ENCODE measurements around the gene CDT1.

The CDT1 gene

DNA sequence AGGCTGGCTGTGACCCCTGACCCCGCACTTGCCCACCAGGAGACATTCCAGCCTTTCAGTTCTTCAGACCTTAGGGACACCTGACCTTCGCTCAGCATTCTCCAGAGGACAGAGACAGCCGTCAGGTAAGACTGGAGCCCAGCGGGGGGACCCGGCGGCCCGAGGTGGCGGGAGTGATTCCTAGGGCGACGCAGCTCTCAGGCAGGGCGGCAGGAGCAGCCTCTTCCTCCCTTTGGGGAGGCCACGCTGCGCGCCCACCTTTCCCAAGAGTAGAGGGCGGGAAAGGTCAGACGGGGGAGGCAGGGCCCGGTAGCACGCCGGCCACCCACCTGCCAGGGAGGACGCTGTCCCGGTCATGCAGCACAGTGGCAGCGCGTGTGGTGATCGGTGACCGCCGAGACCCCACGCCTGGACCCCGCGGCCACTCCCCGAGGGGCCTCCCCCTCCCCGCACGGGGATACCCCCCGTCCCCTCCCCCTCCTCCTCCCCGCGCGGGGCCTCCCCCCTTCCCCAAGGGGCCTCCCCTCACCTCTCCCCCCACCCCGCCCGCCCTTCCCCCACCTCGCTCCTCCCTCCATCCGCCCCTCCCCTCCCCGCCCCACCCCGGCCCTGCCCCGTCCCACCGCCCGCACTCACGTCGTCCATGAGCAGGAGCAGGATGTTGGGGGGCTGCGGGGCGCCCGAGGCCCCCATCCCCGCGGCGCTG, 52.7 kb downstream of the CDT1 start:
- DNase-seq (ENCODE audit: low read depth), result no peak

DNA sequence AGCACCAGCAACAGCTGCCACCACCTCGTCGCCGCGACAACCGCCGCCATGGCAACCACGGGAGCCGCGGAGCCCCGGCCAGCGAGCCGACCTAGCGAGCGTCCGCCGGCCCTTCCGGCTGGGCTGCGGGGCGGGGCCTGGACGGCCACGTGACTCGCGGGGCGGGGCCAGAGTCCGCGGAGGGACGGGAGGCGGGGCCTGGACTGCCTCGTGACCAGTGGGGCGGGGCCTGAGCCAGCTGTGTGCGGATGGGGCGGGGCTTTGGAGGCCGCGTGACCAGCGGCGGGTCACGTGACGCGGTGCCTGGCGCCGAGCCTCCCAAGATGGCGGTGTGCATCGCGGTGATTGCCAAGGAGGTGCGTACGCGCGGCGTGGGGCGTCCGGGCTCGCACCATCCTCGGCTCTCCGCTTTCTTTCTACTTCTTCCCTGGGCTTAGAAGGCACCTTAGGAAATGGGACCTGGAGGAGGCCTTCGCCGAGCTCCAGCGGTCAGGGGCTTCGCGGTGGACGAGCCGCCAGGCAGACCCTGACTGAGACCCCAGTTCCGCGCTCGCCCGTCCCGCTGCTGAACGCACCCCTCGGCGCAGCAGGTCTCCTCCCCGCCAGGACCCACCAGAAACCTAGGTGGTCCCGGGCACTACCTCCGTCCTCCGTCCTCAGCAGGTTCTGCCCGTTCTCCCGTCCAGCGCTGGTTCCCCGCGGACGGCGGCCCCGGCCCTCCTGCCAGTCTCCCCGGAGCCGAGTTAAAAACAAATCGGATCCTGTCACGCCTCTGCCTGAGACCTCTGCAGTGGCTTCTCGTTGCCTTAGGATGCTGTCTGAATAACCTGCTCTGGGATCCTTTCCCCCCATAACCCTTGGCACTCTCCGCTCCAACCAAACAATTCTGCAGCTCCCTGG, 53.5 kb downstream of the CDT1 start, which contains the start of the genes GALNS and TRAPPC2L:
Gene GALNS, minus strand, starts transcription at position 120 of the 900 bp plus-strand sequence. Its CDS starts 70 bp downstream, at position 50.
Gene TRAPPC2L, plus strand, starts transcription at position 300 of the 900 bp plus-strand sequence. Its CDS starts 24 bp downstream, at position 324.
- peak; percentile 85 for DNase-seq (ENCODE audit: low read depth)

- DNase-seq (ENCODE audit: low read depth), result peak; percentile 60
These were observed 54.2 kb downstream of the CDT1 start for GRCh38 chr16:88857728-88858339.

Measured in stromal cell of bone marrow (primary cell).